ENCODE results near the gene DNAJC28.
"Not testable (repeated sequence)": the region's sequence is repeated elsewhere in the genome, so short reads cannot be mapped to it uniquely, and the experiment has no call there.

Gene DNAJC28

GRCh38 chr21:33491373-33492102 lies at the start of gene DNAJC28:
DNAJC28 (minus strand) TSS chr21:33491716; CDS start chr21:33489393, 2,323 bp downstream.
- peak; percentile 97 for DNase-seq

GRCh38 chr21:33541105-33541711 lies 49.7 kb upstream of the DNAJC28 start:
- DNase-seq, result peak; percentile 51

- no peak for DNase-seq
Measured at GRCh38 chr21:33540711-33541104, 49.2 kb upstream of the DNAJC28 start.

GRCh38 chr21:33539616-33540015 lies 48.1 kb upstream of the DNAJC28 start:
- DNase-seq, result no peak

GRCh38 chr21:33537212-33537611 lies 45.7 kb upstream of the DNAJC28 start:
- DNase-seq, result no peak

- no peak for DNase-seq
Measured at GRCh38 chr21:33531007-33531406, 39.5 kb upstream of the DNAJC28 start.

GRCh38 chr21:33522953-33523349 lies 31.4 kb upstream of the DNAJC28 start:
- DNase-seq, result no peak

GRCh38 chr21:33522297-33522952 lies 30.9 kb upstream of the DNAJC28 start:
- no peak for DNase-seq

- no peak for DNase-seq
Measured at GRCh38 chr21:33518899-33519298, 27.4 kb upstream of the DNAJC28 start.

- DNase-seq, result no peak
Measured at GRCh38 chr21:33514229-33514628, 22.7 kb upstream of the DNAJC28 start.

- no peak for DNase-seq
Measured at GRCh38 chr21:33512481-33512880, 21.0 kb upstream of the DNAJC28 start.

GRCh38 chr21:33511639-33512038 lies 20.1 kb upstream of the DNAJC28 start:
- no peak for DNase-seq

GRCh38 chr21:33510826-33511225 lies 19.3 kb upstream of the DNAJC28 start:
- peak; percentile 93 for DNase-seq

- not testable (repeated sequence) for DNase-seq
Measured at GRCh38 chr21:33507003-33507402, 15.5 kb upstream of the DNAJC28 start.

GRCh38 chr21:33505833-33506232 lies 14.3 kb upstream of the DNAJC28 start:
- peak; percentile 80 for DNase-seq

GRCh38 chr21:33496345-33496744 lies 4.8 kb upstream of the DNAJC28 start:
- peak; percentile 31 for DNase-seq

GRCh38 chr21:33495743-33496142 lies 4.2 kb upstream of the DNAJC28 start:
- no peak for DNase-seq

GRCh38 chr21:33493756-33494155 lies 2.2 kb upstream of the DNAJC28 start:
- DNase-seq, result no peak

- DNase-seq, result peak; percentile 20
Measured at GRCh38 chr21:33492571-33492970, 1.1 kb upstream of the DNAJC28 start.

GRCh38 chr21:33490991-33491372 lies 534 bp downstream of the DNAJC28 start:
- peak; percentile 29 for DNase-seq

- DNase-seq, result no peak
Measured at GRCh38 chr21:33488936-33489335, 2.6 kb downstream of the DNAJC28 start.

- DNase-seq, result no peak
Measured at GRCh38 chr21:33487996-33488395, 3.5 kb downstream of the DNAJC28 start.

GRCh38 chr21:33481314-33481943 lies 10.1 kb downstream of the DNAJC28 start:
- DNase-seq, result no peak

Measured in hematopoietic multipotent progenitor cell treated with erythropoietin and hydrocortisone succinate and interleukin-3 and kit ligand, for 8 days (in vitro differentiated cells).